Mononuclear cell (primary cell): ENCODE measurements around the gene PRIM2. TPM values are rescaled to one million over a fixed set of nuclear protein-coding genes. Genes with fewer than 3 reads are reported as not detected.
"Not testable (repeated sequence)": the region's sequence is repeated elsewhere in the genome, so short reads cannot be mapped to it uniquely, and the experiment has no call there.

Source experiments
- H3K27me3 ChIP-seq: 2 replicates; pipeline ENCODE4 v1.6.0; 2011; ENCODE audit warnings: low read length, control low read depth; ENCODE audit not compliant: insufficient read depth
- H3K4me1 ChIP-seq: 2 replicates; pipeline ENCODE4 v1.5.1; 2011; ENCODE audit warnings: mild to moderate bottlenecking, low read length, control low read depth; ENCODE audit not compliant: insufficient read depth
- H3K4me3 ChIP-seq: 2 replicates; pipeline ENCODE4 v1.5.1; 2011; ENCODE audit warnings: mild to moderate bottlenecking, low read length, moderate library complexity
- H3K9me3 ChIP-seq: 2 replicates; pipeline ENCODE4 v1.5.1; 2011; ENCODE audit warnings: low read depth, mild to moderate bottlenecking, control low read depth, low read length
- total RNA-seq: library from RNA; depleted of rRNA; stranded (reverse); fragments of >200 nt; gene quantifications from one replicate; pipeline ENCODE4 v1.2.3, GENCODE V29; 2012

The PRIM2 gene
- total RNA-seq, 1 donor: 11.3 TPM

- H3K27me3 ChIP-seq: no peaks in the 10 kb centered on the region
Measured at GRCh38 chr6:57302477-57302876, 15.0 kb upstream of the PRIM2 start.

GRCh38 chr6:57303931-57304681 is 13.3 kb upstream of the PRIM2 start:
- Histone ChIP-seq H3K4me3 (no peak overlapping the region), H3K4me1 (no peaks in the 10 kb centered on the region), H3K27me3 (no peaks in the 10 kb centered on the region), H3K9me3 (no peaks in the 10 kb centered on the region)

More at GRCh38 chr6:57302477-57302876, 15.0 kb upstream of the PRIM2 start:
- no peak overlapping the region for H3K4me3 ChIP-seq
- H3K4me1 ChIP-seq: no peaks in the 10 kb centered on the region
- H3K9me3 ChIP-seq: no peaks in the 10 kb centered on the region

- no peaks in the 10 kb centered on the region for H3K4me1 ChIP-seq
Measured at GRCh38 chr6:57305107-57305506, 12.3 kb upstream of the PRIM2 start.

GRCh38 chr6:57305761-57306160 is 11.7 kb upstream of the PRIM2 start:
- Histone ChIP-seq H3K4me3 (no peak overlapping the region), H3K9me3 (no peaks in the 10 kb centered on the region), H3K4me1 (no peaks in the 10 kb centered on the region), H3K27me3 (no peaks in the 10 kb centered on the region)

More at GRCh38 chr6:57305107-57305506, 12.3 kb upstream of the PRIM2 start:
- H3K9me3 ChIP-seq: no peaks in the 10 kb centered on the region
- H3K27me3 ChIP-seq: no peaks in the 10 kb centered on the region
- H3K4me3 ChIP-seq: no peak overlapping the region

- Histone ChIP-seq H3K4me1 (no peaks in the 10 kb centered on the region), H3K9me3 (no peaks in the 10 kb centered on the region), H3K27me3 (no peaks in the 10 kb centered on the region), H3K4me3 (no peak overlapping the region)
Measured at GRCh38 chr6:57306273-57306672, 11.2 kb upstream of the PRIM2 start.

DNA sequence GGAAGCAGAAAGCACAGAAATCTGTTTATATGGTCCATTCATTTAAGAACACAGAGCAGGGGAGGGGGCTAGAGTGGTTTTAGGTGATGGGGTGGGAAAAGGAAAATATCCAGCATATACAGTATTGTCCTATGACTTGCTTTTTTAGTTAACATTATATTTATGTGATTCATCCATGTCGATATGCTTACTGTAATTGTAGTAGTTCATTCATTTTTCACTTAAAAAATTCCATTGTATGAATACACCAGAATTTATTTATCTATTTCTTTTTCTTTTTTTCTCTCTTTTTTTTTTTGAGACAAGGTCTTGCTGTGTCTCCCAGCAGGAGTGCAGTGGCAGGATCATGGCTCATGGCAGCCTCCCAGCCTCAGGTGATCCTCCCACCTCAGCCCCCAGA is 9.6 kb upstream of the PRIM2 start:
- Histone ChIP-seq H3K27me3 (no peaks in the 10 kb centered on the region), H3K9me3 (no peaks in the 10 kb centered on the region), H3K4me1 (no peaks in the 10 kb centered on the region), H3K4me3 (no peak overlapping the region)

DNA sequence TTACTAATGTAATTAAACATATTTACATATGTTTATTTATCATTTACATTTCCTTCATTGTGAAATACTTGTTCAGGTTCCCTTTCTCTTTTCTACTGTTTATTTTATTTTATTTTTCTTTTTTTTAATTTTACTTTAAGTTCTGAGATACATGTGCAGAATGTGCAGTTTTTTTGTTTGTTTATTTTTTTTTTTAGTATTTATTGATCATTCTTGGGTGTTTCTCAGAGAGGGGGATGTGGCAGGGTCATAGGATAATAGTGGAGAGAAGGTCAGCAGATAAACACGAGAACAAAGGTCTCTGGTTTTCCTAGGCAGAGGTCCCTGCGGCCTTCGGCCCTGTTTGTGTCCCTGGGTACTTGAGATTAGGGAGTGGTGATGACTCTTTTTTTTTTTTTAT is 8.7 kb upstream of the PRIM2 start:
- not testable (repeated sequence) for H3K4me3 ChIP-seq, H3K27me3 ChIP-seq, H3K4me1 ChIP-seq, H3K9me3 ChIP-seq

GRCh38 chr6:57310095-57310816 is 7.2 kb upstream of the PRIM2 start:
- H3K4me1 ChIP-seq, H3K4me3 ChIP-seq, H3K9me3 ChIP-seq, H3K27me3 ChIP-seq: not testable (repeated sequence)

DNA sequence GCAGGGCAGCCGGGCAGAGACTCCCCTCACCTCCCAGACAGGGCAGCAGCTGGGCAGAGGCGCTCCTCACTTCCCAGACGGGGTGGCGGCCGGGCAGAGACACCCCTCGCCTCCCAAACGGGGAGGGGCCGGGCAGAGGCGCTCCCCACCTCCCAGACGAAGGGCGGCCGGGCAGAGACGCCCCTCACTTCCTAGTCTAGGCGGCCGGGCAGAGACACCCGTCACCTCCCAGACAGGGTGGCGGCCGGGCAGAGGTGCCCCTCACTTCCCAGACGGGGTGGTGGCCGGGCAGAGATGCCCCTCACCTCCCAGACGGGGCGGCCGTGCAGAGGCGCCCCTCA is 6.6 kb upstream of the PRIM2 start:
- Histone ChIP-seq H3K27me3 (peaks cover 4% of the 10 kb centered on the region), H3K4me3 (no peak overlapping the region), H3K4me1 (no peaks in the 10 kb centered on the region), H3K9me3 (no peaks in the 10 kb centered on the region)

DNA sequence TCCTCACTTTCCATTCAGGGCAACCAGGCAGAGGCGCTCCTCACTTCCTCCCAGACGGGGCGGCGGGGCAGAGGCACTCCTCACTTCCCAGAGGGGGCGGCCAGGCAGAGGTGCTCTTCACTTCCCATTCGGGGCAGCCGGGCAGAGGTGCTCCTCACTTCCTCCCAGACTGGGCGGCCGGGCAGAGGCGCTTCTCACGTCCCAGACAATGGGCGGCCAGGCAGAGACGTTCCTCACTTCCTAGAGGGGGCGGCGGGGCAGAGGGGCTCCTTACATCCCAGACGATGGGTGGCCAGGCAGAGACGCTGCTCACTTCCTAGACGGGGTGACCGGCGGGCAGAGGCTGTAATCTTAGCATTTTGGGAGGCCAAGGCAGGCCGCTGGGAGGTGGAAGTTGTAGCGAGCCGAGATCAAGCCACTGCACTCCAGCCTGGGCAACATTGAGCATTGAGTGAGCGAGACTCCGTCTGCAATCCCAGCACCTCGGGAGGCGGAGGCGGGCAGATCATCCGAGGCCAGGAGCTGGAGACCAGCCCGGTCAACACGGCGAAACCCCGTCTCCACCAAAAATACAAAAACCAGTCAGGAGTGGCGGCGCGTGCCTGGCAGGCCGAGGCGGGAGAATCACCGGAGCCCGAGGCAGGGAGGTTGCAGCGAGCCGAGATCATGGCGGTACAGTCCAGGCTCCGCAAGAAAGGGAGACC is 6.0 kb upstream of the PRIM2 start:
- not testable (repeated sequence) for H3K9me3 ChIP-seq, H3K4me1 ChIP-seq, H3K4me3 ChIP-seq, H3K27me3 ChIP-seq

- no peaks in the 10 kb centered on the region for H3K9me3 ChIP-seq
- H3K27me3 ChIP-seq: peaks cover 4% of the 10 kb centered on the region
- no peak overlapping the region for H3K4me3 ChIP-seq
- H3K4me1 ChIP-seq: peaks cover 5% of the 10 kb centered on the region
Measured at GRCh38 chr6:57312004-57312345, 5.5 kb upstream of the PRIM2 start.

- peaks cover 11% of the 10 kb centered on the region for H3K4me1 ChIP-seq
- H3K27me3 ChIP-seq: peaks cover 4% of the 10 kb centered on the region
- no peaks in the 10 kb centered on the region for H3K9me3 ChIP-seq
- no peak overlapping the region for H3K4me3 ChIP-seq
Measured at GRCh38 chr6:57313009-57313408, 4.4 kb upstream of the PRIM2 start.

- Histone ChIP-seq H3K4me3 (no peak overlapping the region), H3K9me3 (no peaks in the 10 kb centered on the region), H3K4me1 (peaks cover 15% of the 10 kb centered on the region), H3K27me3 (peaks cover 4% of the 10 kb centered on the region)
Measured at GRCh38 chr6:57313711-57314471, 3.5 kb upstream of the PRIM2 start.

- Histone ChIP-seq H3K9me3 (no peaks in the 10 kb centered on the region), H3K4me3 (no peak overlapping the region), H3K4me1 (peaks cover 19% of the 10 kb centered on the region), H3K27me3 (peaks cover 4% of the 10 kb centered on the region)
Measured at GRCh38 chr6:57315111-57315510, 2.3 kb upstream of the PRIM2 start.

DNA sequence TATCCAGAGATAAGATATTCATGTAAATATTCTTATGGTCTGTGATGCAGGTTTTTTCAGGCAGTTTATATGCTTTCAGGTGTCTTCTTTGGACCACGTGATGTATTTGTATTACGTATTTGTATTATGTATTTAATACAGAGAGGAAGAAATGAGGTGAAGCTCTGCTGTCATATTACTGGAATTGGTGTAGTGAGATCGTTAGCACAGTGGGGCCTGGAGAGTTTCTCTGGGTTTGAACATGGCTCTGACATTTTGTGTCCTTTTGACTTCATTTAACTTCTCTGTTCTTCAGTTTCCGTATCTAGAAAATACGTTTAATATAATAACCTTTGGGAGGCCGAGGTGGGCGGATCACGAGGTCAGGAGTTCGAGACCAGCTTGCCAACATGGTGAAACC is 1.6 kb upstream of the PRIM2 start:
- Histone ChIP-seq H3K9me3 (no peaks in the 10 kb centered on the region), H3K27me3 (peaks cover 4% of the 10 kb centered on the region), H3K4me3 (no peak overlapping the region), H3K4me1 (peaks cover 19% of the 10 kb centered on the region)
